GM12865 (cell line): ENCODE data around the gene CCDC91.

ENCODE experiments used
- DNase-seq: peaks from one replicate; pipeline ENCODE4 v3.0.0; 2010; ENCODE audit warnings: low read depth
- H3K4me3 ChIP-seq: 2 replicates; pipeline ENCODE4 v1.5.1; 2011; ENCODE audit warnings: mild to moderate bottlenecking, low read depth, low read length, control low read depth
- CTCF ChIP-seq: IDR thresholded peaks from 2 replicates; pipeline ENCODE4 v1.5.1; 2011; ENCODE audit warnings: low read length, control low read depth, low read depth, inconsistent platforms; ENCODE audit not compliant: insufficient read depth; ENCODE audit errors: missing control alignments

Gene CCDC91

DNA sequence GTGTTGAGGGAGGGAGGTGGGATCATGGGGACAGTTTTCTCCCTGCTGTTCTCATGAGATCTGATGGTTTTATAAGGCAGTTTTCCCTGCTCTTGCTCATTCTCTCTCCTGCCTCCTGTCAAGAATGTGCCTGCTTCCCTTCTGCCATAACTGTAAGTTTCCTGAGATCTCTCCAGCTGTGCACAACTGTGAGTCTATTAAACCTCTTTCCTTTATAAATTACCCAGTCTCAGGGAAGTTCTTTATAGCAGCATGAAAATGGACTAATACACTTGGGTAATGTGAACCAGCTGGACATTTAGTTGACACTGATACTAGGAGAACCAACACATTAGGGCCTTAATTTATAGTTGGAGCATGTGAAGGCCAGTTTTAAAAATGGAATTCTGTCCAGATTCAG is 12.4 kb upstream of the CCDC91 start:
- DNase-seq: no peak
- no peak overlapping the region for H3K4me3 ChIP-seq
- TF ChIP-seq CTCF: no peak

- DNase-seq: no peak
- H3K4me3 ChIP-seq: no peak overlapping the region
- TF ChIP-seq CTCF: no peak
These were observed 11.5 kb upstream of the CCDC91 start for GRCh38 chr12:28178775-28179174.

GRCh38 chr12:28180786-28181185 is 9.5 kb upstream of the CCDC91 start:
- DNase-seq: no peak
- no peak for TF ChIP-seq CTCF
- no peak overlapping the region for H3K4me3 ChIP-seq

DNA sequence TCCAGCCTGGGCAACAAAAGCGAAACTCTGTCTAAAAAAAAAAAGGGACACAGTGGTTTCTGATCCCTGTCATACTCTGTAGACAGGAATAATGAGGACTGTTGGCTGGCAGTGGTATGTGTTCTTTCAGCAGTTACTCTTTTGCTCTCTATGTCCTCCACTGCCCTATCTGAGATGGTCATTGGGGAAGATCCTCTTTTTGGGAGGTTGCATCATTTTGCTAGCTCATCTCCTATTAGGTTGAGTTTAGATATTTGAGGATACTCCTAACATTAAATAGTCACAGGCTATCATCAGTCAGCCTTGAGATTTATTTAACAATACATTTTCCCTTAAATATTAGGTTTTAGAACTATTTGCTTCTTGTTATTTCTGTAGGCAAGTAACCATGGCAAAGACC is 5.9 kb upstream of the CCDC91 start:
- no peak for DNase-seq
- no peak overlapping the region for H3K4me3 ChIP-seq
- TF ChIP-seq CTCF: no peak

DNA sequence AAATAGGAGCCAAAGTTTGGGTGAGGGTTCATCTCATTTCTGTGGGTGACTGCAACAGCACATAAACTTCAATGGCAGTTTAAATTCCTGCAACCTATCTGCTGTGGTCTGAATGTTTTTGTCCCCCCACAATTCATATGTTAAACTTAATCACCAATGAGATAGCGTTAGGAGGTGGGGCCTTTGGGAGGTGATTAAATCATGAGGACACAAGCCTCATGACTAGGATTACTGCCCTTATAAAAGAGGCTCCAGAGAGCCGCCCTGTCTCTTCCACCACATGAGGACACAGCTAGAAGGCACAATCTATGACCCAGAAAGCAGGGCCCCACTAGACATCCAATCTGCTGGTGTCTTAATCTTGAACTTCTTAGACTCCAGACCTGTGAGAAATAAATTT is 3.8 kb upstream of the CCDC91 start:
- TF ChIP-seq CTCF: no peak
- H3K4me3 ChIP-seq: no peak overlapping the region
- DNase-seq: no peak

DNA sequence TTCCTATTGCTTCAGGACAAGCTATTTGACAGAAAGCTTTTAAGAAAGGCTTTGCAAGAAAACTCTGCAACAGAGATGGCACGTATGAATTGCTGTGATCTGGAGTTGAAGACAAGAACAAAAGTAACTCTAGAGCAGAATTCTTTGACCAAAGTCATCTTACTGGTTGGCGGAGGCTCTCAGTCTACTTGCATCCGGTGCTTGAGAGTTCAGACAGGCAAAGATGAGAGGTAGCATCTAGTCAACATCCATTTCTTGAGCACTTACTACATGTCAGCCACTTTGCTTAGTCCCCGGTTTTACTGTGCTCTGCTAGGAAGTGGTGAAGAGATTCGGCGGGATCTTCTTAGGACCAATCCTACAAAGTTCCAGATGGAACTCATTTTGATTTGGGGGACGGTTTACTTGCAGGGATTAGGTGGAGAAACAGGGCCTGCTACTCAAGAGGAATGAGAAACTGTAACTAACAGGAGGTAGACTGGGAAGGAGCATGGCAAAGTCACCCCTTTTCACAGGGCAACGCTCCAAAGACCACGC is 404 bp upstream of the CCDC91 start:
- peak overlapping the region; percentile 73 for H3K4me3 ChIP-seq
- TF ChIP-seq CTCF: no peak
- DNase-seq: no peak

DNA sequence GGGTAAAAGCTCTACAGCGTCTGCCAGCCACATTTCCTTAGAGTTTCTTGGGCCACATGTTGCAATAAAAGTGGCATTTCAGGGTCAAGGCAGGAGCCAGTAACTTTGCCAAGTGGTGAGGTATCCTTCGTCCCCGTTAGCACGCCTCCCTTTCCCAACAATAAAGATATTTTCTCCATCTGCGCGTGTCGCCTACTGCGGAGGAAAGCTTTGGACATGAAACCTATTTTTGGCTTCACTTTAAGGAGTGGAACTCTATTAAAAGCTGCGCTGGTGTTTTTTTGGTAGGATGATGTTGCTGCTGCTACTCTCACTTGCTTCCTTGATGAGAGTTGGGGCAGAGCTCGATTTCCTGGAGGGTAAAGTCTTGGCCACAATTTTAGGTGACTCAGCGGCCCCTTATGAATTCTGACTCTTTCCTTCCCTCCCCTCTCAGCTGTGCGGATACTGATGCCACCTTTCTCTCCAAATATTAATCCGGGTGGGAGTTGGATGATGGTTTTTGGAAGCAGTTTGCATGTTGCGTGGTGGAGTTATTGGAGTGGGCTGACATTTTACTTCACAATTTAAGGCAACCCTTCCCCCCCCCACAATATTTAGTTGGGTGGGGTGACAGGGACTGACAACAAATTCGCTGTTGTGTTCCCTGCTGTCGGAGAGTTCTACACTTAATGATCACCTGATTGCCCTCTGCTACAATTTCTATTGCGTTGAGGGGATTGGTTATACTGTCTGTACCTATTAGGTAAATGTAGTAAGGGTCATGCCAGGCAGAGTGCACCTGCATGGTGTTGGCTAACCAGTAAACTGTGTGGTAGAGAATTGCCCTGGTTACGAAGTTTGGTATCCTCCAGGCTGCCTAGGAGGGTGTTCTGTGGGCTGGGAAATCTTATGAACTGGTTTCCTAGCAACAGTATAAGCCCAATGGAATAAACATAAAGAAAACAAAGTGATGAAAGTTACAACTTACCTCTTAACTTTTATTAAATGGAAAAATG is 1.1 kb downstream of the CCDC91 start:
- peak overlapping the region; percentile 73 for H3K4me3 ChIP-seq
- no peak for TF ChIP-seq CTCF
- peak; percentile 27 for DNase-seq
